SK-N-SH treated with all-trans-retinoic acid at 6 μM for 48 hours (cell line): ENCODE results near the gene CWC27.
"Not testable (repeated sequence)": the region's sequence is repeated elsewhere in the genome, so short reads cannot be mapped to it uniquely, and the experiment has no call there.

Experiments
- ATAC-seq: fragments of 200-7000 bp; cut with Tn5 transposase; 3 replicates; pipeline ENCODE4 v1.9.1; 2020; ENCODE audit warnings: mild to moderate bottlenecking, moderate library complexity
- ARNTL ChIP-seq: fragments of 450-650 bp; formaldehyde crosslinking; IDR thresholded peaks from 2 replicates; pipeline ENCODE4 v1.5.0; 2020; ENCODE audit warnings: low read depth, mild to moderate bottlenecking, moderate library complexity, borderline replicate concordance
- BACH2 ChIP-seq: fragments of 250-450 bp; sonication (Bioruptor Pico); IDR thresholded peaks from 2 replicates; pipeline ENCODE4 v1.9.0; 2021; ENCODE audit warnings: mild to moderate bottlenecking, borderline replicate concordance
- CSDC2 ChIP-seq: fragments of 250-450 bp; sonication (Bioruptor Pico); IDR thresholded peaks from 2 replicates; pipeline ENCODE4 v1.5.0; 2020; ENCODE audit warnings: mild to moderate bottlenecking, moderate library complexity
- ESRRG ChIP-seq: fragments of 250-450 bp; sonication (Bioruptor Pico); IDR thresholded peaks from 2 replicates; pipeline ENCODE4 v1.6.1; 2021; ENCODE audit warnings: mild to moderate bottlenecking
- GLIS3 ChIP-seq: fragments of 250-450 bp; sonication (Bioruptor Pico); IDR thresholded peaks from 2 replicates; pipeline ENCODE4 v1.5.0; 2020; ENCODE audit warnings: mild to moderate bottlenecking, moderate library complexity
- ISL1 ChIP-seq: fragments of 250-450 bp; sonication (Bioruptor Pico); IDR thresholded peaks from 2 replicates; pipeline ENCODE4 v2.1.2; 2022; ENCODE audit warnings: mild to moderate bottlenecking, moderate library complexity
- OSR1 ChIP-seq: fragments of 250-450 bp; sonication (Bioruptor Pico); IDR thresholded peaks from 2 replicates; pipeline ENCODE4 v1.8.0; 2022; ENCODE audit warnings: moderate library complexity, mild to moderate bottlenecking, inconsistent platforms
- RARB ChIP-seq: fragments of 250-450 bp; sonication (Bioruptor Pico); IDR thresholded peaks from 2 replicates; pipeline ENCODE4 v1.8.0; 2021; ENCODE audit warnings: mild to moderate bottlenecking, moderate library complexity
- SNAI2 ChIP-seq: fragments of 250-450 bp; sonication (Bioruptor Pico); IDR thresholded peaks from 2 replicates; pipeline ENCODE4 v1.5.0; 2020; ENCODE audit warnings: mild to moderate bottlenecking, moderate library complexity
- TCF4 ChIP-seq: fragments of 250-450 bp; sonication (Bioruptor Pico); IDR thresholded peaks from 2 replicates; pipeline ENCODE4 v1.8.0; 2021; ENCODE audit warnings: mild to moderate bottlenecking, moderate library complexity, borderline replicate concordance
- TOX ChIP-seq: fragments of 250-450 bp; sonication (Bioruptor Pico); IDR thresholded peaks from 2 replicates; pipeline ENCODE4 v1.8.0; 2021; ENCODE audit warnings: mild to moderate bottlenecking, moderate library complexity, borderline replicate concordance
- TSHZ2 ChIP-seq: fragments of 250-450 bp; sonication (Bioruptor Pico); IDR thresholded peaks from 2 replicates; pipeline ENCODE4 v1.5.0; 2020; ENCODE audit warnings: mild to moderate bottlenecking, moderate library complexity
- ZC3H10 ChIP-seq: fragments of 250-450 bp; sonication (Bioruptor Pico); IDR thresholded peaks from 2 replicates; pipeline ENCODE4 v1.5.1; 2021; ENCODE audit warnings: mild to moderate bottlenecking, moderate library complexity
- ZFP3 ChIP-seq: fragments of 250-450 bp; sonication (Bioruptor Pico); IDR thresholded peaks from 2 replicates; pipeline ENCODE4 v1.5.0; 2020; ENCODE audit warnings: mild to moderate bottlenecking, moderate library complexity
- ZFP30 ChIP-seq: fragments of 450-650 bp; formaldehyde crosslinking; IDR thresholded peaks from 2 replicates; pipeline ENCODE4 v1.5.0; 2022; ENCODE audit warnings: mild to moderate bottlenecking, moderate library complexity
- ZNF565 ChIP-seq: fragments of 450-650 bp; formaldehyde crosslinking; conservative IDR thresholded peaks from 2 replicates; pipeline ENCODE4 v1.5.0; 2020; ENCODE audit warnings: low read depth, mild to moderate bottlenecking, moderate library complexity
- ZNF70 ChIP-seq: fragments of 450-650 bp; formaldehyde crosslinking; IDR thresholded peaks from 2 replicates; pipeline ENCODE4 v1.5.0; 2020; ENCODE audit warnings: mild to moderate bottlenecking, moderate library complexity
- ZNF8 ChIP-seq: fragments of 450-650 bp; formaldehyde crosslinking; IDR thresholded peaks from 2 replicates; pipeline ENCODE4 v1.5.0; 2020; ENCODE audit warnings: mild to moderate bottlenecking, moderate library complexity
- TF ChIP-seq, protein P1 (sequence below): fragments of 250-450 bp; sonication (Bioruptor Pico); IDR thresholded peaks from 2 replicates; pipeline ENCODE4 v1.5.1; 2020; ENCODE audit warnings: low read depth, mild to moderate bottlenecking, moderate library complexity
- TF ChIP-seq, protein P2 (sequence below): fragments of 250-450 bp; sonication (Bioruptor Pico); IDR thresholded peaks from 2 replicates; pipeline ENCODE4 v1.8.0; 2021; ENCODE audit warnings: low read depth, mild to moderate bottlenecking, moderate library complexity, borderline replicate concordance
- TF ChIP-seq, protein P3 (sequence below): fragments of 250-450 bp; sonication (Bioruptor Pico); IDR thresholded peaks from 2 replicates; pipeline ENCODE4 v1.8.0; 2020; ENCODE audit warnings: mild to moderate bottlenecking, moderate library complexity, borderline replicate concordance

The CWC27 gene

DNA sequence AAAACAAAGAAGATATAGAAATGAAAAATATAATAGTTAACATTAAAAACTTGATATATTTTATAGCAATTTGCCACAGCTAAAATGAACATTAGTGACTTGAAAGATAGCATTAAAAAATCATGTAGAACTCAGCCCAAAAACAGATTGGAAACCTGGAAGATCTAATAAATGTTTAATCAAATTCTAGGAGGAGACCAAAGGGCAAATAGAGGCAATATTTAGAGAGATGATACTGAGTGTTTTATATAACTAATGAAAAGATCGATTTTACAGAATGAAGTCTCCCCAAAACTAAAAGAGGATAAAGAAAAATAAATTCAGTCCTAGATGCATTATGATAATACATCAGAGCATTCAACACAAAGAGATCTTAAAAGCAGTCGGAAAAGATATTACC lies 127.0 kb downstream of the CWC27 start (continued):
- TF ChIP-seq, protein P1, sequence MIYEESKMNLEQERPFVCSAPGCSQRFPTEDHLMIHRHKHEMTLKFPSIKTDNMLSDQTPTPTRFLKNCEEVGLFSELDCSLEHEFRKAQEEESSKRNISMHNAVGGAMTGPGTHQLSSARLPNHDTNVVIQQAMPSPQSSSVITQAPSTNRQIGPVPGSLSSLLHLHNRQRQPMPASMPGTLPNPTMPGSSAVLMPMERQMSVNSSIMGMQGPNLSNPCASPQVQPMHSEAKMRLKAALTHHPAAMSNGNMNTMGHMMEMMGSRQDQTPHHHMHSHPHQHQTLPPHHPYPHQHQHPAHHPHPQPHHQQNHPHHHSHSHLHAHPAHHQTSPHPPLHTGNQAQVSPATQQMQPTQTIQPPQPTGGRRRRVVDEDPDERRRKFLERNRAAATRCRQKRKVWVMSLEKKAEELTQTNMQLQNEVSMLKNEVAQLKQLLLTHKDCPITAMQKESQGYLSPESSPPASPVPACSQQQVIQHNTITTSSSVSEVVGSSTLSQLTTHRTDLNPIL (CRISPR knock-in tag), result no peak
- TF ChIP-seq, protein P2, sequence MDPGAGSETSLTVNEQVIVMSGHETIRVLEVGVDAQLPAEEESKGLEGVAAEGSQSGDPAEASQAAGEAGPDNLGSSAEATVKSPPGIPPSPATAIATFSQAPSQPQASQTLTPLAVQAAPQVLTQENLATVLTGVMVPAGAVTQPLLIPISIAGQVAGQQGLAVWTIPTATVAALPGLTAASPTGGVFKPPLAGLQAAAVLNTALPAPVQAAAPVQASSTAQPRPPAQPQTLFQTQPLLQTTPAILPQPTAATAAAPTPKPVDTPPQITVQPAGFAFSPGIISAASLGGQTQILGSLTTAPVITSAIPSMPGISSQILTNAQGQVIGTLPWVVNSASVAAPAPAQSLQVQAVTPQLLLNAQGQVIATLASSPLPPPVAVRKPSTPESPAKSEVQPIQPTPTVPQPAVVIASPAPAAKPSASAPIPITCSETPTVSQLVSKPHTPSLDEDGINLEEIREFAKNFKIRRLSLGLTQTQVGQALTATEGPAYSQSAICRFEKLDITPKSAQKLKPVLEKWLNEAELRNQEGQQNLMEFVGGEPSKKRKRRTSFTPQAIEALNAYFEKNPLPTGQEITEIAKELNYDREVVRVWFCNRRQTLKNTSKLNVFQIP, result no peak
- TF ChIP-seq, protein P3, sequence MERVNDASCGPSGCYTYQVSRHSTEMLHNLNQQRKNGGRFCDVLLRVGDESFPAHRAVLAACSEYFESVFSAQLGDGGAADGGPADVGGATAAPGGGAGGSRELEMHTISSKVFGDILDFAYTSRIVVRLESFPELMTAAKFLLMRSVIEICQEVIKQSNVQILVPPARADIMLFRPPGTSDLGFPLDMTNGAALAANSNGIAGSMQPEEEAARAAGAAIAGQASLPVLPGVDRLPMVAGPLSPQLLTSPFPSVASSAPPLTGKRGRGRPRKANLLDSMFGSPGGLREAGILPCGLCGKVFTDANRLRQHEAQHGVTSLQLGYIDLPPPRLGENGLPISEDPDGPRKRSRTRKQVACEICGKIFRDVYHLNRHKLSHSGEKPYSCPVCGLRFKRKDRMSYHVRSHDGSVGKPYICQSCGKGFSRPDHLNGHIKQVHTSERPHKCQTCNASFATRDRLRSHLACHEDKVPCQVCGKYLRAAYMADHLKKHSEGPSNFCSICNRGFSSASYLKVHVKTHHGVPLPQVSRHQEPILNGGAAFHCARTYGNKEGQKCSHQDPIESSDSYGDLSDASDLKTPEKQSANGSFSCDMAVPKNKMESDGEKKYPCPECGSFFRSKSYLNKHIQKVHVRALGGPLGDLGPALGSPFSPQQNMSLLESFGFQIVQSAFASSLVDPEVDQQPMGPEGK, result no peak
- TF ChIP-seq GLIS3, result no peak
- no peak for TF ChIP-seq ZFP30 (CRISPR knock-in tag)
- no peak for TF ChIP-seq ZNF8 (CRISPR knock-in tag)
- TF ChIP-seq, all 23 proteins: peak for 0

DNA sequence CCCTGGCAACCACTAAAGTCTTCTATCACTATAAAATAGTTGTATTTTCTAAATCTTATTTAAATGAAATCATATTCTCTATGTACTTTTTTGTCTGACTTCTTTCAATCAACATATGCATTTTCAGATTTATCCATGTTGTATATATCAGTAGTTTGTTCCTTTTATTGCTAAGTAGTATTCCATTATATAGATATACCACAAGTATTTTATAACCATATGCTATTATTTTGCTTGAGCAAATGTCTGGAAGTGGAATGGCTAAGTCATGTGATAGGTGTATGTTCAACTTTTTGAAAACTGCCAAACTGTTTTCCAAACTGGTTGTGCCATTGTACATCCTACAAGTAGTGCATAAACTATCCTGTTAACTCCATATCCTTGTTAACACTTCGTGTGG lies 131.1 kb downstream of the CWC27 start:
- ATAC-seq, result no peak
- TF ChIP-seq ZNF8 (CRISPR knock-in tag), result peak; percentile 93
- TF ChIP-seq ZFP3 (CRISPR knock-in tag), result no peak
- TF ChIP-seq, all 23 proteins: peak for 1

DNA sequence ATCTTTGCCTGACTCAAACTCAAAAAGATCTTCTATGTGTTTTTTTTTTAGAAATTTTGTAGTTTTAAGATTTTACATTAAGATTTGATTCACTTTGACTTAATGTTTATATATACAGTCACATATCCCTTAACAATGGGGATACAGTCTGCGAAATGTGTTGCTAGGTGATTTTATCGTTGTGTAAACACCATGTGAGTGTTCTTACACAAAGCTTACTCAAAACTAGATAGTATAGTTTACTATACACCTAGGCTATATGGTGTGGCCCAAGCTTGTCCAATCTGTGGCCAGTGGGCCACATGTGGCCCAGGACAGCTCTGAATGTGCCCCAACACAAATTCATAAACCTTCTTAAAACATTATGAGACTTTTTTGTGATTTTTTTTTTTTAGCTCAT lies 131.9 kb downstream of the CWC27 start:
- no peak for ATAC-seq
- TF ChIP-seq TCF4 (CRISPR knock-in tag), result no peak
- no peak for TF ChIP-seq BACH2
- TF ChIP-seq SNAI2, result no peak
- no peak for TF ChIP-seq ZC3H10 (CRISPR knock-in tag)
- TF ChIP-seq GLIS3, result no peak
- TF ChIP-seq, protein P3, result no peak
- TF ChIP-seq, protein P2, result no peak
- no peak for TF ChIP-seq ZFP3 (CRISPR knock-in tag)

- ATAC-seq, result not testable (repeated sequence)
Observed at GRCh38 chr5:64907399-64907798, 138.7 kb downstream of the CWC27 start.

DNA sequence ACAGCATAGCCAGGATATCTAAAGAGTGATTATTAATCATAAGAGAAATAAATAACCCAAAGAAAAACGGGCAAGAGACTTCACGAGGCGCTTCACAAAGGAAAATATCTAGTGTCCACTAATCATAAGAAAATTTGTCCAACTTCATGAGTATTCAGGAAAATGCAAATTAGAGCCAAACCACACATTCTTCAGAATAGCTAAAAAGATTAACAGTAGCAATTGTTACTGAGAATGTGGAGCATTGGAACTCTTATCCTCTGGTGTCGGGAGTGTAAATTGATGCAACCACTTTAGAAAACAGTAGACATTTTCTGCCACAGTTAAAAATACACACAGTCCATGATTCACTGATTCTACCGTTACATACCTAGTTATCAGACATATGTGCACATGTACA lies 145.7 kb downstream of the CWC27 start:
- no peak for ATAC-seq
- TF ChIP-seq BACH2 (no peak), ZNF70 (CRISPR knock-in tag) (no peak), ZFP3 (CRISPR knock-in tag) (no peak), ZC3H10 (CRISPR knock-in tag) (no peak), OSR1 (no peak), TOX (CRISPR knock-in tag) (no peak), TSHZ2 (no peak), ISL1 (CRISPR knock-in tag) (no peak), ESRRG (CRISPR knock-in tag) (no peak), ARNTL (no peak), RARB (CRISPR knock-in tag) (no peak), SNAI2 (no peak), ZNF565 (no peak), ZFP30 (CRISPR knock-in tag) (no peak), CSDC2 (no peak), TCF4 (CRISPR knock-in tag) (no peak)
- TF ChIP-seq, protein P1 (CRISPR knock-in tag), result no peak
- TF ChIP-seq, protein P2, result no peak
